Body of pancreas (tissue), 4 donors: ENCODE results near the gene CEP72.

ENCODE experiments used
- CTCF ChIP-seq, 7 experiments: fragments of 450-650 bp in 4 of 7; fragments of 200-600 bp in 3 of 7; sonication (generic) in 3 of 7; IDR thresholded peaks; one replicate each; pipeline ENCODE4 v1.5.1; 2016 to 2019; ENCODE audit warnings: antibody characterized with exemption in 7 of 7
- POLR2A ChIP-seq, 3 donors: fragments of 450-650 bp; IDR thresholded peaks; one replicate each; pipeline ENCODE4 v1.6.1; 2016; ENCODE audit warnings: antibody characterized with exemption in 3 of 3, mild to moderate bottlenecking in 2 of 3

GRCh38 chr5:567664-568060, 44.5 kb upstream of the CEP72 start:
- no peak for TF ChIP-seq CTCF (IDR thresholded peaks at IDR 0.05)
- TF ChIP-seq POLR2A (IDR thresholded peaks at IDR 0.05), result no peak
